Kidney (tissue), 14 donors: ENCODE results near the gene PYCR2. TPM values are rescaled to one million over a fixed set of nuclear protein-coding genes. Genes with fewer than 3 reads are reported as not detected.
A peak's percentile ranks its signal among the peaks of the same experiment; 100 is the strongest.

Source experiments
- DNase-seq, 5 donors: peaks; one replicate each; pipeline ENCODE4 v3.0.0-alpha.2; 2013 to 2020
- FAIRE-seq: peaks from 2 replicates; lab custom pipeline; 2012; peaks lifted over from hg19 to GRCh38; lab: Jason Lieb, UNC
- H3K27ac ChIP-seq, 2 donors: one replicate each; pipeline ENCODE4 v1.7.0; 2013; ENCODE audit warnings: low read depth in 2 of 2, low read length in 2 of 2, inconsistent platforms in 1 of 2
- H3K27me3 ChIP-seq: one replicate; pipeline ENCODE4 v1.7.1; 2013; ENCODE audit warnings: low read length, inconsistent platforms; ENCODE audit not compliant: control insufficient read depth, insufficient read depth
- H3K36me3 ChIP-seq, 3 donors: one replicate each; pipeline versions ENCODE4 v1.7.0 to v1.7.1; 2013; ENCODE audit warnings: low read length in 3 of 3, control low read depth in 1 of 3, inconsistent platforms in 1 of 3; ENCODE audit not compliant: insufficient read depth in 3 of 3, control insufficient read depth in 2 of 3
- H3K4me1 ChIP-seq, 3 donors: one replicate each; pipeline versions ENCODE4 v1.7.0 to v1.7.1; 2013; ENCODE audit warnings: low read length in 3 of 3, inconsistent platforms in 1 of 3, low read depth in 1 of 3; ENCODE audit not compliant: control insufficient read depth in 2 of 3, insufficient read depth in 2 of 3
- H3K4me3 ChIP-seq, 3 donors: one replicate each; pipeline versions ENCODE4 v1.7.0 to v1.8.1; 2013; ENCODE audit warnings: low read length in 3 of 3, control low read depth in 1 of 3, inconsistent platforms in 1 of 3
- H3K9ac ChIP-seq, 3 donors: one replicate each; pipeline versions ENCODE4 v1.7.0 to v1.7.1; 2013; ENCODE audit warnings: low read length in 3 of 3, control low read depth in 1 of 3, inconsistent platforms in 1 of 3
- H3K9me3 ChIP-seq, 3 donors: one replicate each; pipeline versions ENCODE4 v1.7.0 to v1.7.1; 2013; ENCODE audit warnings: low read length in 3 of 3, control low read depth in 1 of 3, inconsistent platforms in 1 of 3; ENCODE audit not compliant: control insufficient read depth in 2 of 3, insufficient read depth in 1 of 3
- intact Hi-C: fragments of 100-400 bp; cut with DNase I; formaldehyde crosslinking; loops from one replicate; pipeline ENCODE4 v1.11.1; 2022
- polyA plus RNA-seq: library from polyadenylated mRNA; stranded (reverse); fragments of 350-450 nt; fragmentation: Illumina TruSeq; extraction: RNeasy Lipid Tissue Mini Kit (QIAGEN cat#74804); gene quantifications from one replicate; pipeline ENCODE4 v1.2.3, GENCODE V29; 2014; ENCODE audit warnings: low read depth, low replicate concordance; ENCODE audit not compliant: insufficient read depth
- total RNA-seq: library from RNA; stranded (reverse); fragmentation: NEBNext Ultra II Directional; extraction: Animal tissue kit (Norgen Biotek cat#: 25700); gene quantifications from one replicate; pipeline ENCODE4 v1.2.1, GENCODE V29; 2021
- TF ChIP-seq, protein P1 (sequence below): IDR thresholded peaks from 3 replicates; pipeline ENCODE4 v1.5.1; 2012; ENCODE audit warnings: mild to moderate bottlenecking, moderate library complexity, borderline replicate concordance; ENCODE audit not compliant: insufficient read depth; ENCODE audit errors: extremely low read depth
- donor health status: control.
- donor health status: control.
- donor health status: control.
- donor health status: control.
- donor health status: control.
- donor health status: DM: yes; HTN: yes; CAD: no.
- donor health status: Normal renal cell carcinoma (clear cell type).

Gene PYCR2
- total and polyA plus RNA-seq, 2 donors from 2014 or later = 72.4 to 79.3 TPM

DNA sequence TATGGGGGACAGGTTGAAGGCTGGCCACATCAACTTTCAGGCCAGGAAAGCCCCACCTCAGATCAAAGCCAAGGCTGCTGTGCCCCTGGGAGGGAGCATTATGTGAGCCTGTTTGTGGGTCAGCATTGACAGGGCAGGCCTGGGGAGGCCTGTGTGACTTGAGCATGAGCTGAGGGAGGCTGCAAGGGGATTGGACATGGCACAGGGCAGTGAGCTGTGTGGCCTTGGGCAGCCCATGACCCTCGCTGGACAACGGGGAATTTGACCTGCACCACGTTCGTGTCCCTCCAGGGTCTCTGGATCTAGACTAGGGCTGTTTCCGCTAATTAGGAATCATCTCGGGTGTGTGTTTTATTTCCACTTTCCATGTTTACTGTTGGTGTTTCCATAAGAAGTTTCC lies 17.6 kb downstream of the PYCR2 start:
- FAIRE-seq (no peak), DNase-seq (peak in 1 of 5 donors; percentile 37)
- Histone ChIP-seq H3K4me1 (peaks cover 0 to 3% (median 0%) of the 10 kb centered on the region in 3 donors), H3K4me3 (no peak overlapping the region), H3K27ac (no peak overlapping the region), H3K9ac (no peak overlapping the region), H3K9me3 (no peaks in the 10 kb centered on the region), H3K36me3 (no peaks in the 10 kb centered on the region), H3K27me3 (no peaks in the 10 kb centered on the region)
- intact Hi-C loops = no loop called here
- TF ChIP-seq, protein P1, sequence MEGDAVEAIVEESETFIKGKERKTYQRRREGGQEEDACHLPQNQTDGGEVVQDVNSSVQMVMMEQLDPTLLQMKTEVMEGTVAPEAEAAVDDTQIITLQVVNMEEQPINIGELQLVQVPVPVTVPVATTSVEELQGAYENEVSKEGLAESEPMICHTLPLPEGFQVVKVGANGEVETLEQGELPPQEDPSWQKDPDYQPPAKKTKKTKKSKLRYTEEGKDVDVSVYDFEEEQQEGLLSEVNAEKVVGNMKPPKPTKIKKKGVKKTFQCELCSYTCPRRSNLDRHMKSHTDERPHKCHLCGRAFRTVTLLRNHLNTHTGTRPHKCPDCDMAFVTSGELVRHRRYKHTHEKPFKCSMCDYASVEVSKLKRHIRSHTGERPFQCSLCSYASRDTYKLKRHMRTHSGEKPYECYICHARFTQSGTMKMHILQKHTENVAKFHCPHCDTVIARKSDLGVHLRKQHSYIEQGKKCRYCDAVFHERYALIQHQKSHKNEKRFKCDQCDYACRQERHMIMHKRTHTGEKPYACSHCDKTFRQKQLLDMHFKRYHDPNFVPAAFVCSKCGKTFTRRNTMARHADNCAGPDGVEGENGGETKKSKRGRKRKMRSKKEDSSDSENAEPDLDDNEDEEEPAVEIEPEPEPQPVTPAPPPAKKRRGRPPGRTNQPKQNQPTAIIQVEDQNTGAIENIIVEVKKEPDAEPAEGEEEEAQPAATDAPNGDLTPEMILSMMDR = no peak

DNA sequence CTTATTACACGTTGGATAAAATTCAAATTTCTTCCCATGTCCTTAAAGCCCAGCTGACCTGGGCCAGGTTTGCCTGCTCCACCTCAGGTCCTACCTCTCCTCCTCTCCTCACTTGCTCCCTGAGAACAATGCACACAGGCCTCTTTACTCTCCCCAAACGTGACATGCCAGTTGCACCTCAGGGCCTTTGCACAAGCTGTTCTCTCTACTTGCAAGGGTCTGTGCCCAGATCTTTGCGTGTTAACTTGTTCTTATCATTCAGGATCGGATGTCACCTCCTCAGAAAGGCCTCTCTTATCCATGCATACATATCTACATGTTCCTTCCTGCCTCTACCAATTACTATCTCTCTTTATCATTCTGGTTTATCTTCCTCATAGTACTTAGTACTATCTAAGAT lies 20.4 kb downstream of the PYCR2 start:
- Histone ChIP-seq H3K4me3 (no peak overlapping the region), H3K27me3 (no peaks in the 10 kb centered on the region), H3K36me3 (no peaks in the 10 kb centered on the region), H3K27ac (no peak overlapping the region), H3K9ac (no peak overlapping the region), H3K4me1 (no peaks in the 10 kb centered on the region), H3K9me3 (no peaks in the 10 kb centered on the region)
- DNase-seq = peak in 1 of 5 donors; percentile 25
- no peak for FAIRE-seq
- intact Hi-C loops = no loop called here
- TF ChIP-seq, protein P1 = no peak

DNA sequence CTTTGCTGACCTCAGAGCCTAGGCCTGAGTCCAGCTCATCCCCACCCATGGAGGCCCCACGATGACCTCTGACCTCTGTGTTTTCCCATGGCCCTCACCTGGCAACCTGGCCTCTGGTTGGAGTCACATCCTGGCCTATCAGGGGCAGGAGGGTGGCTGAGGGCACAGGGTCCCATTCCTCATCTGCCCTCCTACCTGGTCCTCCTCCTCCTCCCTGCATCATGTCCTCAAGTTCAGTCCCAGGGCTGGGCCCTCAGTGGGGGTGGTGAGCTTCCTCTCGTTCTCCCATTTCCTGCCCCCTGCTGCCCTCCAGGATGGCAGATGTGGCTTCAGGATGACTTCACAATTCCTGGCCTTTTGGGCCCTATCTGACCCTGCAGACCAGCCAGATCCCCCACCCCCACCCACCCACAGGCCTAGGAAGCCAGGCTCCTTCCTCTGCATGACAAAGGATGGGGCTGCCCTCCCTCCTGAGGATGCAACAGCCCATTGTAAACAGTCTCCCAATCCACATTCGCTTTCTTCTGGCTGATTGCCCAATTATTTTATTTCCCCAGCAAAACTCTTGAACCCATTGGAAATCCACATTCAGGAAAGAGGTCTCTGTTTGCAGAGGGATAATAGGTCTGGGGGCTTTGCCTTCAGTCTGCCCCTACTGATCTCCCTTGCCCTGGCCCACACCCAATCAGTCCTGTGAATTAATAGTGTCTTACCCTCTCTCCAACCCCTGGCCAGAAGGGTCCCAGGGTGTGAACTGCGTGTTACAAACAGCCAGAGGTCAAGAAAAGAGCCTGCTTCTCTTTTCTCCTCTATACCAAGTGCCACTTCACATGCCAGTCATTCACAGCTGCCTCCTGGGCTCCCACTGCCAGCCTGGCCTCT lies 24.8 kb downstream of the PYCR2 start:
- no peak for FAIRE-seq
- intact Hi-C loops = no loop called here

More for the DNA sequence above, 24.8 kb downstream of the PYCR2 start:
- Histone ChIP-seq H3K27me3 (no peaks in the 10 kb centered on the region), H3K9ac (no peak overlapping the region), H3K4me1 (no peaks in the 10 kb centered on the region), H3K4me3 (no peak overlapping the region), H3K27ac (no peak overlapping the region), H3K9me3 (no peaks in the 10 kb centered on the region), H3K36me3 (no peaks in the 10 kb centered on the region)
- no peak for DNase-seq
- TF ChIP-seq, protein P1 = no peak
